ENCODE data around the gene PLIN5. TPM values are rescaled to one million over a fixed set of nuclear protein-coding genes. Genes with fewer than 3 reads are reported as not detected.

PLIN5 gene
- total and polyA plus RNA-seq, 2 of the 8 experiments (the other 6 are each of a cell fraction or from before 2014, with no cell fraction given), result 2.0 to 2.5 TPM

DNA sequence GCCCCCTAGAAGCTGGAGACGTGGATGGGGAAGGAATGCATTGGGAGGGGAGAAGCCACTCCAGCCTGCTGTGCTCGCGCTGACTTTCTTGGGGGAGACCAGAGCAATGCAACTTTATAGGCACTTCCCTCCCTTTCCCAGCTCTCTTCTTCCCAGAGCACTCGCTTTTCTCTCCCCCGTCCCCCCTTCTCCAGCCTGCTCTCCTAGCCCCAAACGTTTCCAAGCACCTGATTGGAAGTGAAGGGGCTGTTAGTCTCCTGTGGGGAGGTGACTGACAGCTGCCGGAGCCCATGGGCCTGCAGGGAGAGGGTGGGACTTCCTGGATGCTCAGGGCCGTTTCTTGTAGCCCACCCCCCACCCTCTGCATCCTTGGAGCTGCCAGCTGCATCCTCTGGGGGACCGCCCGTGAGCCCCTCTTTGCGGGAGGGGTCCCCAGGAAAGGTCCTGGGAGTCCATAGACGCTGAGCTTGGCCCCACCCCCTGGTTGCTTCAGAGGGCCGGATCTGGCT, 60.5 kb downstream of the PLIN5 start (continued):
- no peak for TF ChIP-seq RAD21 (IDR thresholded peaks at IDR 0.05 in 1 of 2, conservative IDR thresholded peaks at IDR 0.05 in 1 of 2; ENCODE audit: low read depth in 2 of 2, low read length in 2 of 2)
- TF ChIP-seq SP2 (IDR thresholded peaks at IDR 0.05; ENCODE audit: low read length), result peak; percentile 63
- TF ChIP-seq FOSL1 (IDR thresholded peaks at IDR 0.05; ENCODE audit: insufficient read depth, low read depth, low read length), result no peak
- TF ChIP-seq CHD1 (IDR thresholded peaks at IDR 0.05; ENCODE audit: low read depth, low read length), result no peak
- no peak for TF ChIP-seq YY1 (IDR thresholded peaks at IDR 0.05; ENCODE audit: low read depth, low read length)
- TF ChIP-seq EP300 (IDR thresholded peaks at IDR 0.05; ENCODE audit: borderline replicate concordance in 1 of 2, low read depth in 2 of 2, low read length in 2 of 2), result no peak
- TF ChIP-seq EGR1 (IDR thresholded peaks at IDR 0.05; ENCODE audit: borderline replicate concordance, low read depth, low read length), result no peak
- TF ChIP-seq TCF12 (IDR thresholded peaks at IDR 0.05; ENCODE audit: low read depth, low read length), result no peak
- no peak for TF ChIP-seq TBP (IDR thresholded peaks at IDR 0.05; ENCODE audit: low read depth, low read length)
- no peak for TF ChIP-seq MAX (IDR thresholded peaks at IDR 0.05)
- TF ChIP-seq HDAC2 (IDR thresholded peaks at IDR 0.05; ENCODE audit: borderline replicate concordance in 1 of 2, low read depth in 2 of 2, low read length in 2 of 2), result no peak
- TF ChIP-seq CBX8 (IDR thresholded peaks at IDR 0.05; ENCODE audit: borderline replicate concordance, low read depth, low read length), result no peak
- no peak for TF ChIP-seq GTF2F1 (IDR thresholded peaks at IDR 0.05; ENCODE audit: borderline replicate concordance, low read depth, low read length)
- TF ChIP-seq HDAC6 (IDR thresholded peaks at IDR 0.05; ENCODE audit: low read depth, low read length), result no peak
- no peak for TF ChIP-seq CEBPB (IDR thresholded peaks at IDR 0.05; ENCODE audit: low read depth, low read length)
- TF ChIP-seq, protein P1, sequence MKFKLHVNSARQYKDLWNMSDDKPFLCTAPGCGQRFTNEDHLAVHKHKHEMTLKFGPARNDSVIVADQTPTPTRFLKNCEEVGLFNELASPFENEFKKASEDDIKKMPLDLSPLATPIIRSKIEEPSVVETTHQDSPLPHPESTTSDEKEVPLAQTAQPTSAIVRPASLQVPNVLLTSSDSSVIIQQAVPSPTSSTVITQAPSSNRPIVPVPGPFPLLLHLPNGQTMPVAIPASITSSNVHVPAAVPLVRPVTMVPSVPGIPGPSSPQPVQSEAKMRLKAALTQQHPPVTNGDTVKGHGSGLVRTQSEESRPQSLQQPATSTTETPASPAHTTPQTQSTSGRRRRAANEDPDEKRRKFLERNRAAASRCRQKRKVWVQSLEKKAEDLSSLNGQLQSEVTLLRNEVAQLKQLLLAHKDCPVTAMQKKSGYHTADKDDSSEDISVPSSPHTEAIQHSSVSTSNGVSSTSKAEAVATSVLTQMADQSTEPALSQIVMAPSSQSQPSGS (IDR thresholded peaks at IDR 0.05; ENCODE audit: low read length), result no peak
- no peak for TF ChIP-seq TAF7 (optimal IDR thresholded peaks at IDR 0.05; ENCODE audit: borderline replicate concordance, low read depth, low read length)
- TF ChIP-seq POU5F1 (IDR thresholded peaks at IDR 0.05; ENCODE audit: low read depth, low read length), result no peak
- no peak for TF ChIP-seq SIRT6 (IDR thresholded peaks at IDR 0.05; ENCODE audit: low read length)
- no peak for TF ChIP-seq RBBP5 (IDR thresholded peaks at IDR 0.05; ENCODE audit: borderline replicate concordance, low read depth, low read length)
- no peak for TF ChIP-seq RXRA (IDR thresholded peaks at IDR 0.05; ENCODE audit: insufficient read depth, low read depth, low read length)
- TF ChIP-seq NRF1 (IDR thresholded peaks at IDR 0.05; ENCODE audit: low read depth, low read length), result no peak
- TF ChIP-seq POLR2A (IDR thresholded peaks at IDR 0.05; ENCODE audit: control extremely low read depth in 1 of 2, low read depth in 2 of 2, low read length in 2 of 2), result no peak
- no peak for TF ChIP-seq SIX5 (IDR thresholded peaks at IDR 0.05; ENCODE audit: low read depth, low read length)
- no peak for TF ChIP-seq RFX5 (IDR thresholded peaks at IDR 0.05; ENCODE audit: borderline replicate concordance, low read depth, low read length)
